Keratinocyte (primary cell): ENCODE results near the gene MASP2. TPM values are rescaled to one million over a fixed set of nuclear protein-coding genes. Genes with fewer than 3 reads are reported as not detected.

Source experiments
- DNase-seq: peaks from one replicate; pipeline ENCODE4 v3.0.0-alpha.2; 2011; ENCODE audit warnings: low read depth, missing footprints, low spot score
- FAIRE-seq: peaks from 2 replicates; lab custom pipeline; 2011; peaks lifted over from hg19 to GRCh38; lab: Jason Lieb, UNC
- H2AFZ ChIP-seq: 2 replicates; pipeline ENCODE4 v1.6.0; 2012; ENCODE audit warnings: low read length, control low read depth, inconsistent platforms; ENCODE audit not compliant: control insufficient read depth
- H3K27ac ChIP-seq: 2 replicates; pipeline ENCODE4 v1.5.1; 2011; ENCODE audit warnings: low read length; ENCODE audit not compliant: control insufficient read depth, insufficient read depth
- H3K27me3 ChIP-seq: 3 replicates; pipeline ENCODE4 v1.6.0; 2011; ENCODE audit warnings: low read length; ENCODE audit not compliant: control insufficient read depth, insufficient read depth; ENCODE audit errors: extremely low read depth
- H3K36me3 ChIP-seq, 2 experiments: 2 replicates in 1 of 2; 3 replicates in 1 of 2; pipeline ENCODE4 v1.5.1; 2011; ENCODE audit warnings: low read length in 2 of 2, mild to moderate bottlenecking in 1 of 2; ENCODE audit not compliant: control insufficient read depth in 2 of 2, insufficient read depth in 2 of 2; ENCODE audit errors: extremely low read depth in 1 of 2
- H3K4me1 ChIP-seq: 3 replicates; pipeline ENCODE4 v1.5.1; 2011; ENCODE audit warnings: low read length; ENCODE audit not compliant: control insufficient read depth, insufficient read depth; ENCODE audit errors: extremely low read depth
- H3K4me2 ChIP-seq: 3 replicates; pipeline ENCODE4 v1.6.0; 2011; ENCODE audit warnings: low read depth, low read length; ENCODE audit not compliant: control insufficient read depth, insufficient read depth; ENCODE audit errors: extremely low read depth
- H3K4me3 ChIP-seq, 3 experiments: fragments of 200-600 bp in 1 of 3; sonication (generic) in 1 of 3; 2 replicates in 2 of 3; 3 replicates in 1 of 3; pipeline ENCODE4 v1.5.1; 2011 to 2016; ENCODE audit warnings: low read length in 3 of 3, mild to moderate bottlenecking in 3 of 3, control low read depth in 2 of 3, inconsistent platforms in 1 of 3, low read depth in 1 of 3, mixed read lengths in 1 of 3, mixed run types in 1 of 3, moderate library complexity in 1 of 3; ENCODE audit not compliant: control insufficient read depth in 2 of 3, insufficient read depth in 2 of 3; ENCODE audit errors: extremely low read depth in 1 of 3
- H3K79me2 ChIP-seq: 2 replicates; pipeline ENCODE4 v1.6.0; 2012; ENCODE audit warnings: low read length; ENCODE audit not compliant: control insufficient read depth, insufficient read depth
- H3K9ac ChIP-seq: 3 replicates; pipeline ENCODE4 v1.6.0; 2011; ENCODE audit warnings: low read length; ENCODE audit not compliant: control insufficient read depth, insufficient read depth; ENCODE audit errors: extremely low read depth
- H3K9me1 ChIP-seq: 3 replicates; pipeline ENCODE4 v1.6.0; 2011; ENCODE audit warnings: low read length; ENCODE audit not compliant: control insufficient read depth, insufficient read depth; ENCODE audit errors: extremely low read depth
- H3K9me3 ChIP-seq: 2 replicates; pipeline ENCODE4 v1.5.1; 2012; ENCODE audit warnings: low read depth, low read length; ENCODE audit not compliant: control insufficient read depth
- H4K20me1 ChIP-seq: 3 replicates; pipeline ENCODE4 v1.6.0; 2011; ENCODE audit warnings: low read length; ENCODE audit not compliant: control insufficient read depth, insufficient read depth; ENCODE audit errors: extremely low read depth
- EZH2 ChIP-seq: IDR thresholded peaks from one replicate; pipeline ENCODE4 v1.6.1; 2012; ENCODE audit warnings: inconsistent platforms, mild to moderate bottlenecking, low read length, moderate library complexity
- dilution Hi-C: fragments of 300-500 bp; cut with MboI; formaldehyde crosslinking; loops from one replicate; pipeline ENCODE4 v1.7.0; 2020; ENCODE audit warnings: low sequenced_read_pairs; ENCODE audit not compliant: extremely low pct_ligation_motif_present
- polyA plus RNA-seq, 5 experiments: library from polyadenylated mRNA; depleted of rRNA in 3 of 5; stranded (reverse) in 3 of 5; stranded (forward) in 1 of 5; unstranded in 1 of 5; fragments of >200 nt; gene quantifications; 1 replicate in 1 of 5; 2 replicates in 3 of 5; 3 replicates in 1 of 5; pipeline versions ENCODE4 v1.2.1 to v1.2.3, GENCODE V29; 2011 to 2012; ENCODE audit warnings: missing spikeins in 2 of 5, low read depth in 1 of 5, low replicate concordance in 1 of 5
- TF ChIP-seq, protein P1 (sequence below), 3 experiments: IDR thresholded peaks in 1 of 3; conservative IDR thresholded peaks in 1 of 3; optimal IDR thresholded peaks in 1 of 3; 2 replicates in 2 of 3; 3 replicates in 1 of 3; pipeline versions ENCODE3 to v1.5.1; 2011; ENCODE audit warnings: low read length in 3 of 3, mild to moderate bottlenecking in 3 of 3, moderate library complexity in 2 of 3, control low read depth in 1 of 3, inconsistent platforms in 1 of 3; ENCODE audit not compliant: insufficient read depth in 2 of 3; ENCODE audit errors: extremely low read depth in 1 of 3

The MASP2 gene
- polyA plus RNA-seq, 1 donor (not counting 4 experiments of a cell fraction or from before 2014, with no cell fraction given): 0.03 TPM

DNA sequence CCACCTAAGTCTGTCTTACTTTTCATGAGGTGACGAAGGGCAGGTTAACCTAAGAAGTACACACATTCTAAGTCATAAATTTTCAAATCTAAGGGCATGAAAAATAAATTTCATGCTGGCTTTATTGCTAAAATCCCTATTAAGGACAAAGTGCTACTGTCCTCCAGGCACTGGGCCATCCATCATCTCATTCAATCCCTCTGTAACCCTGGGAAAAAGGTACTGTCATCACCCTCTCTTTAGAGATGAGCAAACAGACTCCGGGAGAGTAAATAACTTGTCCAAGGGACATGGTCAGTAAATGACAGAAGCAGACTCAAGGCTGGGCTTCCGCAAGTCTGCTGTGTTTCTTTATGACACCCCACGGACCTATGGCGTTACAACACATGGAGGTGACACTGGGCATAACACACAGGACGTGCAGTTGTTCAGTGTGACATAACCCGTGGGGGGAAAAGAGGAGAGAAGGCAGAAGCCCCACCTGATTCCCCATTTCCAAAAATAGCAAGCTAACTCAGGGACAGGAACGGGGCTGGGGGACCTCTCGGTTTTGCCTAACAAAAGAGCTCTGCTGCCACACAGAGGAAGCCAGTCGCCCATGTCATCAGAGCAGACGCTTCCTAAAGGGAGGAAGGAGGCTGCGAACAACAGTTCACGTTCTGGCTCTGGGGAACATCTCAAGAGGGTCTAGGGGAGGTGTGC, 25.3 kb upstream of the MASP2 start:
- no peaks in the 10 kb centered on the region for H3K9me3 ChIP-seq
- H2AFZ ChIP-seq: no peak overlapping the region
- no peaks in the 10 kb centered on the region for H3K9me1 ChIP-seq
- no peaks in the 10 kb centered on the region for H3K27me3 ChIP-seq
- H3K36me3 ChIP-seq: peaks cover 54 to 64% of the 10 kb centered on the region in 2 experiments
- no peak overlapping the region for H3K4me3 ChIP-seq
- FAIRE-seq (no peak), DNase-seq (no peak)
- no peak overlapping the region for H3K4me2 ChIP-seq
- H3K27ac ChIP-seq: no peak overlapping the region
- dilution Hi-C loops: no loop called here
- TF ChIP-seq EZH2: no peak
- TF ChIP-seq, protein P1, sequence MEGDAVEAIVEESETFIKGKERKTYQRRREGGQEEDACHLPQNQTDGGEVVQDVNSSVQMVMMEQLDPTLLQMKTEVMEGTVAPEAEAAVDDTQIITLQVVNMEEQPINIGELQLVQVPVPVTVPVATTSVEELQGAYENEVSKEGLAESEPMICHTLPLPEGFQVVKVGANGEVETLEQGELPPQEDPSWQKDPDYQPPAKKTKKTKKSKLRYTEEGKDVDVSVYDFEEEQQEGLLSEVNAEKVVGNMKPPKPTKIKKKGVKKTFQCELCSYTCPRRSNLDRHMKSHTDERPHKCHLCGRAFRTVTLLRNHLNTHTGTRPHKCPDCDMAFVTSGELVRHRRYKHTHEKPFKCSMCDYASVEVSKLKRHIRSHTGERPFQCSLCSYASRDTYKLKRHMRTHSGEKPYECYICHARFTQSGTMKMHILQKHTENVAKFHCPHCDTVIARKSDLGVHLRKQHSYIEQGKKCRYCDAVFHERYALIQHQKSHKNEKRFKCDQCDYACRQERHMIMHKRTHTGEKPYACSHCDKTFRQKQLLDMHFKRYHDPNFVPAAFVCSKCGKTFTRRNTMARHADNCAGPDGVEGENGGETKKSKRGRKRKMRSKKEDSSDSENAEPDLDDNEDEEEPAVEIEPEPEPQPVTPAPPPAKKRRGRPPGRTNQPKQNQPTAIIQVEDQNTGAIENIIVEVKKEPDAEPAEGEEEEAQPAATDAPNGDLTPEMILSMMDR (optimal IDR thresholded peaks at IDR 0.05 in 1 of 3, IDR thresholded peaks at IDR 0.05 in 1 of 3, conservative IDR thresholded peaks at IDR 0.05 in 1 of 3; ENCODE audit: extremely low read depth in 1 of 3, insufficient read depth in 2 of 3, low read length in 3 of 3): no peak
- H3K9ac ChIP-seq: no peak overlapping the region
- no peaks in the 10 kb centered on the region for H4K20me1 ChIP-seq
- no peaks in the 10 kb centered on the region for H3K4me1 ChIP-seq
- no peaks in the 10 kb centered on the region for H3K79me2 ChIP-seq

GRCh38 chr1:11071463-11072215, 24.6 kb upstream of the MASP2 start:
- Histone ChIP-seq H2AFZ (no peak overlapping the region), H3K9me1 (no peaks in the 10 kb centered on the region), H4K20me1 (no peaks in the 10 kb centered on the region), H3K9ac (no peak overlapping the region), H3K36me3 (peaks cover 48 to 66% of the 10 kb centered on the region in 2 experiments), H3K4me1 (no peaks in the 10 kb centered on the region), H3K79me2 (no peaks in the 10 kb centered on the region), H3K27ac (no peak overlapping the region), H3K9me3 (no peaks in the 10 kb centered on the region), H3K4me2 (no peak overlapping the region), H3K27me3 (no peaks in the 10 kb centered on the region), H3K4me3 (no peak overlapping the region)
- FAIRE-seq (no peak), DNase-seq (no peak)
- dilution Hi-C loops: no loop called here
- TF ChIP-seq EZH2: no peak
- TF ChIP-seq, protein P1 (optimal IDR thresholded peaks at IDR 0.05 in 1 of 3, IDR thresholded peaks at IDR 0.05 in 1 of 3, conservative IDR thresholded peaks at IDR 0.05 in 1 of 3; ENCODE audit: extremely low read depth in 1 of 3, insufficient read depth in 2 of 3, low read length in 3 of 3): no peak
